OCI-LY3 (cell line): ENCODE results near the gene KCNE1.
"Not testable (repeated sequence)": the region's sequence is repeated elsewhere in the genome, so short reads cannot be mapped to it uniquely, and the experiment has no call there.

ENCODE experiments used
- H2AFZ ChIP-seq: fragments of 200-600, 300-600 bp; shearing (Covaris generic); 2 replicates; pipeline ENCODE4 v1.6.0; 2014; ENCODE audit warnings: antibody characterized with exemption, low read depth, low read length
- H3K27ac ChIP-seq: fragments of 200-600, 300-600 bp; sonication (generic); 2 replicates; pipeline ENCODE4 v1.5.1; 2014; ENCODE audit warnings: mild to moderate bottlenecking, low read length, moderate library complexity, mixed read lengths
- H3K27me3 ChIP-seq: fragments of 200-600, 300-600 bp; sonication (generic); 2 replicates; pipeline ENCODE4 v1.6.1; 2014; ENCODE audit warnings: low read depth, low read length, mixed read lengths
- H3K36me3 ChIP-seq: fragments of 200-600, 300-600 bp; sonication (generic); replicated peaks from 2 replicates; pipeline ENCODE3; 2014; ENCODE audit warnings: low read depth, low read length, mixed read lengths
- H3K4me1 ChIP-seq: fragments of 300-600, 200-600 bp; sonication (generic); 2 replicates; pipeline ENCODE4 v1.6.1; 2014; ENCODE audit warnings: low read length, mixed read lengths
- H3K4me2 ChIP-seq: fragments of 200-600, 300-600 bp; sonication (generic); 2 replicates; pipeline ENCODE4 v1.6.1; 2014; ENCODE audit warnings: low read length, mixed read lengths
- H3K4me3 ChIP-seq: fragments of 300-600, 200-600 bp; sonication (generic); 2 replicates; pipeline ENCODE4 v1.5.1; 2014; ENCODE audit warnings: antibody characterized with exemption, mild to moderate bottlenecking, low read length, moderate library complexity
- H3K79me2 ChIP-seq: fragments of 300-600, 200-600 bp; shearing (Covaris generic); 2 replicates; pipeline ENCODE4 v1.6.1; 2014; ENCODE audit warnings: mild to moderate bottlenecking, low read length, mixed read lengths
- H3K9ac ChIP-seq: fragments of 300-600, 200-600 bp; shearing (Covaris generic); 2 replicates; pipeline ENCODE4 v1.6.0; 2014; ENCODE audit warnings: mild to moderate bottlenecking, low read length, moderate library complexity
- H3K9me3 ChIP-seq: fragments of 200-600, 300-600 bp; shearing (Covaris generic); 2 replicates; pipeline ENCODE4 v1.6.1; 2014; ENCODE audit warnings: low read length, mixed read lengths; ENCODE audit not compliant: insufficient read depth
- H4K20me1 ChIP-seq: fragments of 200-600, 300-600 bp; sonication (generic); 2 replicates; pipeline ENCODE4 v1.6.1; 2016; ENCODE audit warnings: low read length, mixed read lengths; ENCODE audit not compliant: insufficient read depth

KCNE1 gene

DNA sequence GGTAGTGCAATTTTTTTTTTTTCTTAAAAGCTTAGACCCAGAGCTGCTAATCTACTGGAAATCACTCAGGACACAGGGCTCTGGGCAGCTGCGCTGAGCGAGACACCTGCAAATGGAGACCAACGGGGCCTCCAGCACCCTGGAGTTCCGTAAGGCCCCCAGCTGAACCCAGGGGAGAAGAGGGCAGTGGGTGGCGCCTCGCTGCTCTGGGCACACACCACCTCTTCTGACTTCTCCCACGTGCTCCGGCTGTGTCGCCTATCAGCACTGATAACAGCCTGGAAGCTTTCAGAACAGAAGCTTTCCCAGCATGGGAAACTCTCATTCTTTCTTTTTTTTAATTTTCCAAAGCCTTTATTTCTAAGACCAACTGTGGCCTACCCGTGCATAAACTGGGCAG, 56.4 kb downstream of the KCNE1 start:
- H3K79me2 ChIP-seq, H3K9ac ChIP-seq, H3K36me3 ChIP-seq, H3K4me3 ChIP-seq, H3K4me1 ChIP-seq, H3K27ac ChIP-seq, H3K9me3 ChIP-seq, H3K4me2 ChIP-seq, H2AFZ ChIP-seq, H3K27me3 ChIP-seq, H4K20me1 ChIP-seq: not testable (repeated sequence)

- H2AFZ ChIP-seq, H3K9me3 ChIP-seq: not testable (repeated sequence)
Measured at GRCh38 chr21:34447018-34447417, 65.0 kb downstream of the KCNE1 start.

DNA sequence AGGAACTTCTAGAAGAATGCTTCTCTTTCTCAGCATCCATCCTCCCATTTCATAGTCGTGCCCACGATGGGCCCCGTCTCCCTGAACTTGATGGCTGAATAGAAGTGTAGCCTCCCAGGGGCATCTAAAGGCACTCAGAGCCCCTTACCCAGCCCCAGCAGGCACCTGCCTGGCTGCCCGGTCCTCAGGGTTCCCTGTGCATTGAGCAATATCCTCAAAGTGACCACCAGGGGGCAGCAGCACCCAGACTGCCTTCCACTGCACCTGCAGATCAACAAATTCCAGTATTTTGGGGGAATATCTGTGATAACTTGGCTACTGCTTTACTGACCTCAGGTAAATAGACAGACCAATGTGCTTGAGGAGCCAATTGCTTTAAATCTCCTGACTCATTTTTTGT, 68.5 kb downstream of the KCNE1 start:
- H3K4me1 ChIP-seq, H3K9me3 ChIP-seq, H3K27ac ChIP-seq, H2AFZ ChIP-seq, H3K9ac ChIP-seq, H3K79me2 ChIP-seq, H4K20me1 ChIP-seq, H3K4me2 ChIP-seq, H3K36me3 ChIP-seq, H3K27me3 ChIP-seq, H3K4me3 ChIP-seq: not testable (repeated sequence)

More at GRCh38 chr21:34447018-34447417, 65.0 kb downstream of the KCNE1 start:
- not testable (repeated sequence) for H3K27me3 ChIP-seq, H4K20me1 ChIP-seq, H3K4me1 ChIP-seq, H3K9ac ChIP-seq, H3K4me2 ChIP-seq, H3K79me2 ChIP-seq, H3K4me3 ChIP-seq, H3K36me3 ChIP-seq, H3K27ac ChIP-seq

DNA sequence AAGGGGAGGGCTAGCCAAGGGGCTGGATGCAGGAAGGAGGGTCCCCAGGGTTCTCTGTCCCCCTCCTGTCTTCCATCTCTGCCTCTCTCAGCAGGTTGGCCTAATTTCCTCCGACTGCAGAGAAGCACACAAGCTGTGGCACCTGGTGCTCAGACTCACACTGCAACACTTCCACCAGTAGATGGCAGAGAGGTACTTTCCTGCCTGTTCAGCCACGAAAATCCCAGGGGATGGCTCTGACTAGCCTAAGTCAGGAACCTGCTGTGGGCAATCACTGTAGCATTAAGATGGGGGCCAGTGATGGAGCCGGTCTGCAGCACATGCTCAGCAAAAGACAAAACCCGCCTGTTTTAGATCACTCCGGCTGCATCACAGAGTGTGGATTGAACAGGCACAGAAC, 82.3 kb downstream of the KCNE1 start:
- H3K27me3 ChIP-seq, H4K20me1 ChIP-seq, H3K9me3 ChIP-seq, H3K27ac ChIP-seq, H3K36me3 ChIP-seq, H3K79me2 ChIP-seq, H2AFZ ChIP-seq, H3K4me3 ChIP-seq, H3K4me1 ChIP-seq, H3K9ac ChIP-seq, H3K4me2 ChIP-seq: not testable (repeated sequence)

GRCh38 chr21:34428441-34428840, 83.6 kb downstream of the KCNE1 start:
- not testable (repeated sequence) for H4K20me1 ChIP-seq, H3K4me1 ChIP-seq, H3K79me2 ChIP-seq, H3K4me2 ChIP-seq, H3K36me3 ChIP-seq, H3K9ac ChIP-seq, H3K27ac ChIP-seq, H3K27me3 ChIP-seq, H3K4me3 ChIP-seq, H3K9me3 ChIP-seq, H2AFZ ChIP-seq

DNA sequence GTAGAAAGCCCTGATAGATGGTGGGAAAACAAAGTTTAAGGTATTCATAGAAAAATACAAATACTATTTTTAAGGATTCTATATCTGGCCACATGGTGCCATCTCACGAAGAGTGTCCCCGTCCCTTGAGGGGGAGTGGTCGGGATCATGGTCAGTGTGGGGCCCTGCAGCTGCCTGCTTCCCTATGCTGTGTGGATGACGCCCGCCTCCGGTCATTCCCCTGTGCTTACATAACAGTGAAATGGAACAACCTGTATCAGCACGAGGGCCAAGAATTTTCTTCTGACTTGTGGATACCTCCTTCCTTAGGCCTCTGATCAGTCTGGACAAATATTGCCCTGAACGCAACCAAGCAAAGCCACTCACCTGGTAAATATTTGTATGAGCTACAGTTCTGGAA, 84.7 kb downstream of the KCNE1 start:
- H3K36me3 ChIP-seq, H3K4me3 ChIP-seq, H3K79me2 ChIP-seq, H3K4me2 ChIP-seq, H4K20me1 ChIP-seq, H3K9ac ChIP-seq, H2AFZ ChIP-seq, H3K27me3 ChIP-seq, H3K27ac ChIP-seq, H3K9me3 ChIP-seq, H3K4me1 ChIP-seq: not testable (repeated sequence)

DNA sequence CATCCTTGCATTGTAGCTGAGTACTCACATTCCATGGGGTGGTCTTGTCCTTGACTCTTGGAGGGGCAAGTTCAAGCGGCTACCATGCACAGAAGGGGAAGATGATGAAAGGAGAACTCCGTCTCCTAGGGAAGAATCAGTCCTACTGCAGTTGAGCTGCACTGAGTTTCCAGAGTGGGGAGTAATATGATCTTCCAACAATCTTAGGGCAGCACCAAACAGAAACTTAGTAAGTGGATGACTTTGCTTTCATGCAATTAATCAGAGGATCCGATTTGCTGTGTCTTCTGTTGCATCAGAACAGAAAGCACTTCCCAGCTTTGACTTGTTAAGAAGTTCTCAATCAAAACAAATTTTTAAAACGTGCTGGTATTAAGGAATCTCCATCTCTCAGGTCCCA, 88.2 kb downstream of the KCNE1 start, which contains the start of gene SMIM34:
Gene SMIM34, minus strand, starts transcription at position 147 of the 400 bp plus-strand sequence. Its CDS starts 112 bp downstream, at position 35.
- H4K20me1 ChIP-seq, H3K36me3 ChIP-seq, H3K79me2 ChIP-seq, H3K27me3 ChIP-seq, H3K27ac ChIP-seq, H3K4me3 ChIP-seq, H3K4me2 ChIP-seq, H3K9ac ChIP-seq, H3K4me1 ChIP-seq, H3K9me3 ChIP-seq, H2AFZ ChIP-seq: not testable (repeated sequence)

DNA sequence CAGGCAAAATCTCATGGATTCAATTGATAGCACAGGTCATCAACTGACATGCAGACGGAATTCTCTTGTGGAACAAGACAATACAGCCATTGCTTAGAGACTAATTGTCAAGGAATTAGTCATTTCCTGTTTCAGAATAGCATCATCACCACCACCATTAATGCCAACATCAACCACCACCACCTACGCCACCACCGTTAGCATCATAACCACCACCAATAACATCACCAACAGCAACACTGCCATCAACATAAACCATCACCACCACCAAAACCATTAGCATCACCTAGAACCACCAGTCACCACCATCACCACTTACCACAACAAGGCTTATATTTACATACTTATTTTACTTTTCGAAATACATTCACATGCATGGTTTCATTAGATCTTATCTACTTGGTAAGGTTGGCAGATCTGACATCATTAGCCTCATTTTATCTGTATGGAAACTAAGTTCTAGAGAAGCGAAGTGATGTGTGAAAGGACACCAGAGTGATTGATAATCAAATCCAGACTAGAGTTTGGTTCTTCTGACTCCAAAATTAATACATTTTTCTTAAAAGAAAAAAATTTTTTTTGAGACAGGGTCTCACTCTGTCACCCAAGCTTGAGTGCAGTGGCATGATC, 94.4 kb downstream of the KCNE1 start:
- H3K4me1 ChIP-seq, H4K20me1 ChIP-seq, H3K4me2 ChIP-seq, H3K4me3 ChIP-seq, H3K9me3 ChIP-seq, H3K27me3 ChIP-seq, H3K79me2 ChIP-seq, H3K9ac ChIP-seq, H3K27ac ChIP-seq, H2AFZ ChIP-seq, H3K36me3 ChIP-seq: not testable (repeated sequence)

DNA sequence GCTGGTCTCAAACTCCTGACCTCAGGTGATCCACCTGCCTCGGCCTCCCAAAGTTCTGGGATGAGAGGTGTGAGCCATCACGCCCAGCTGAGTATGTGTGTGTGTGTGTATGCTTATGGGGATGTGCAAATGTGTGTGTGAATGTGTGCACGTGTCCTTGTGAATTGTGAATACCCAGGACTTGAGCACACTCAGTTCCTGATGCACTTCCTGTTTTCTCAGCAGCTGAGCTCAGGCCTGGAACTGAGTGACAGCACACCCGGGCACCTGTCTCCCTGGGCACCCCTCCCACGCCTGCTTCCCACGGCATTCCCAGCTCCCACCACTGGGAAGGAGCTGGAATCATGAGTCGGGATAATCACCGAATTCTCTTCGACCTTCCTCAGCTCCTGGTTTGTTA, 104.7 kb downstream of the KCNE1 start:
- not testable (repeated sequence) for H3K4me3 ChIP-seq, H2AFZ ChIP-seq, H3K9me3 ChIP-seq, H3K9ac ChIP-seq, H3K36me3 ChIP-seq, H3K79me2 ChIP-seq, H3K27me3 ChIP-seq, H3K4me2 ChIP-seq, H3K27ac ChIP-seq, H3K4me1 ChIP-seq, H4K20me1 ChIP-seq

GRCh38 chr21:34406676-34407075, 105.3 kb downstream of the KCNE1 start:
- H3K4me2 ChIP-seq, H3K27ac ChIP-seq, H3K36me3 ChIP-seq, H3K4me3 ChIP-seq, H3K9me3 ChIP-seq, H3K79me2 ChIP-seq, H3K4me1 ChIP-seq, H3K9ac ChIP-seq, H4K20me1 ChIP-seq, H2AFZ ChIP-seq, H3K27me3 ChIP-seq: not testable (repeated sequence)
